Hepatic stellate cell (primary cell): ENCODE data around the gene SEC61A1.

Experiments used
- DNase-seq: peaks from one replicate; pipeline ENCODE4 v3.0.0; 2011; ENCODE audit warnings: low spot score

The SEC61A1 gene

DNA sequence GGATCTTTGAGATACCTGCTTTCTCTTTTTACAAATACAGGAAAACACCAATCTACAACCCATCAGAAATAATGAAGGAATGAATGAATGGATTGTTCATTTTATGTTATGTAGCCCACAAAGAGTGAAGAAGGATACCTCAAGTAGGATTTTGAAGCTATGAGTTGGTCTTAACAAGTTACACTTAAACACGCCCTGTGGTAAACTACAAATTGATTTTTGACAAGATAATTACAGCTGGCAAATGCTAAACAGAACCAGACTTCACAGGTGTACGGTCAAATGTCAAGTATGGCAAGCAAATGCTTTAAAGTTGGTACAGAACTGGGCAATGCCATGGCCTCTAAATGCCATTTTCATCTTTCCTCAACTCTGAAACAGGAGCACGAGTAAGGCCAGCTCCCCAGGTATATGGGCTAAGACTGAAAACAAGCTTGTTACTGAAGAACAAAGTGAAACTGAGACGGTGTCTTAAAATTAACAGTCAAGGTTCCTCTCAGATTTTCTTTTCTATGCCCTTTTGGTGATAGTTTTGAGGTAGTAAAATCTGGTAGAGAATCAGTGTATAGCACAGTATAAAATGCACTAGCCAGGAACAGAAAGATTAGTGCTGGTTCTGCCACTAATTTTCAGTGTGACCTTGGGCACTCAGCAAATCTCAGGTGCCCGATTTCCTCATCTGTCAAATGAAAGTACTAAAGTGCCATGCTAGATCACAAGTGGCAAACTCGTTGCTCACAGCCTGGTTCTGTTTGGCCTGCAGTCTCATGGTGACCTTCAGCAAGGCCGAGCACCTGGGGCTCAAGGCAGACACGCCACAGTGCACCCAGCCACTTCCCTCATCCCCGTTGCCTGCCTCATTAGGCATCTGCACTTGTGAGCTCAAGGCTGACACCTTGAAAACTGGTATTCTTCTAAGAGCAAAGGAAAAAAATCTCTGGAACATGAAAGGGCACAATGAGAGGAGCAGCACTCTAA is 61.9 kb downstream of the SEC61A1 start:
- no peak for DNase-seq
